HG03571 (cell line): ENCODE data around the gene STK10.
A peak's percentile ranks its signal among the peaks of the same experiment; 100 is the strongest.
"Not testable (repeated sequence)": the region's sequence is repeated elsewhere in the genome, so short reads cannot be mapped to it uniquely, and the experiment has no call there.

Experiments used
- ATAC-seq: cut with Tn5 transposase; IDR thresholded peaks from one replicate; pipeline ENCODE4 v1.9.1; 2021; ENCODE audit not compliant: unreplicated experiment

STK10 gene

GRCh38 chr5:172188033-172188892 is at the start of gene STK10:
TSS of gene STK10 (minus strand) at chr5:172188224. CDS start at chr5:172188042, 182 bp downstream.
- ATAC-seq, result peak; percentile 65

GRCh38 chr5:172235827-172236736 is 48.1 kb upstream of the STK10 start:
- ATAC-seq, result no peak

DNA sequence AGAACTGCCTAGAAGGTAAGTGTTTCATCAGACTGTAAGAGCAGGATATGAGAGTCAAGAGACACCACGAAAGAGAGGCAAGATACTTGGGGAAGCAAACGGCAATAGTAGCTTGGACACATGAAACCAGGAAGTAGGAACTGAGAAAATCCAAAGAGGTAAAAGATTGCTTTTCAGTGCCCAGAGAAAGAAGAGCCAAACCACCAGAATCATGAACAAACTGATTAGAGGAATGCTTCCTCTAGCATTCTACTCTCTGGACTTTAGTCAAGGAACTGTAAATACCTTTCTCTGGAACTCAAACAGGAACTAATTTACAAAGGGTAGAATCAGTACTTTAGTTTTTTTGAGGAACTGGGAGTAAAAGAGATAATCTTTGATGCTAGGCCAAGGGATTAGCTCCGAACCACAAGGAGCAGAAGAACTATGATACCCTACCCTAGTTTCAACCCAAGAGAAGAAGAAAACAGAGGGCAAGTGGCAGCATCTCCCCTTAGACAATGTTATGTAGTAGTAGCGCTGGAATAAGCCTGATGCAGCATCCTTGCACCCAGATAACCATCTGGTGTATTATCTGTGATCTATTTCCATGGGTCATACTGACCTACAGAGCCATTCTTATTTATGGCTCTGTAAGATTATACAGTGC is 47.2 kb upstream of the STK10 start:
- peak; percentile 59 for ATAC-seq

DNA sequence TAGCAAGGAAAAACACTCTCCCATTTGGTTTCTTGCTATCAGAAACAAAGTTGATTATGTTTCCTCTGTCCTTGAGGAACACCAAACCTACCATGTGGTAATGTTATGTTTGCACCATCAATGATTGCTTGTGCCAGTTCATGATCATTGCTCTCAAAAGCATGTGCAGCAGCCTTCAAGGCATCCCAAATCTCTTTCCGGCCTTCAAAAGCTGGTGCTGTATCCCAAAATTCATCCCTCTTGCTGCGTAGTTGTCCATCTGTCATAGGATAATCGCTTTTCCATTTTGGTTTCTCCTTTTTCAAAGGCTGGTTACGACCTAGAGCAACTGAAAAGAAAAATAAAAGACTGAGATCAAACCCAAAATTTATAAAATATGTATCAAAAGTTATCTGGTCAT is 46.0 kb upstream of the STK10 start:
- no peak for ATAC-seq

- no peak for ATAC-seq
Measured at GRCh38 chr5:172229904-172230303, 41.9 kb upstream of the STK10 start.

DNA sequence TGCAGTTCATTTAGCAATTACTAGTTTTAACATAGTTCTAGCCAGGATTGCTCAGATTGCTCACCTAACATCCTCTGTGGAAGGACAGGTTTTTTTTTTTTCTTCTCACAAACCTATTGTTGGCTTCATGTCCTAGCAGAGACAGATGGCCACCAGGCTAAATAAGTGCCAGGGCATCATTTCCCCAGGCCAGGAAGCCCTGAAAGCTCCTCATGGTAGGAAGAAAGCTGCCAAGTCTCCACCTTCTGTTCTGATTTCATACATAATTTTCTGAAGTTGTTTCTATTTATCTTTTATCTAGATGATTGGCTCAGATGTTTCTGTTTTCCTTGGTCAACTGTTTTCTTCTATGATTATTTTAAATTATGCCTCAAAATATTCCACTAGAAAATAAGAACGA is 37.0 kb upstream of the STK10 start:
- no peak for ATAC-seq

DNA sequence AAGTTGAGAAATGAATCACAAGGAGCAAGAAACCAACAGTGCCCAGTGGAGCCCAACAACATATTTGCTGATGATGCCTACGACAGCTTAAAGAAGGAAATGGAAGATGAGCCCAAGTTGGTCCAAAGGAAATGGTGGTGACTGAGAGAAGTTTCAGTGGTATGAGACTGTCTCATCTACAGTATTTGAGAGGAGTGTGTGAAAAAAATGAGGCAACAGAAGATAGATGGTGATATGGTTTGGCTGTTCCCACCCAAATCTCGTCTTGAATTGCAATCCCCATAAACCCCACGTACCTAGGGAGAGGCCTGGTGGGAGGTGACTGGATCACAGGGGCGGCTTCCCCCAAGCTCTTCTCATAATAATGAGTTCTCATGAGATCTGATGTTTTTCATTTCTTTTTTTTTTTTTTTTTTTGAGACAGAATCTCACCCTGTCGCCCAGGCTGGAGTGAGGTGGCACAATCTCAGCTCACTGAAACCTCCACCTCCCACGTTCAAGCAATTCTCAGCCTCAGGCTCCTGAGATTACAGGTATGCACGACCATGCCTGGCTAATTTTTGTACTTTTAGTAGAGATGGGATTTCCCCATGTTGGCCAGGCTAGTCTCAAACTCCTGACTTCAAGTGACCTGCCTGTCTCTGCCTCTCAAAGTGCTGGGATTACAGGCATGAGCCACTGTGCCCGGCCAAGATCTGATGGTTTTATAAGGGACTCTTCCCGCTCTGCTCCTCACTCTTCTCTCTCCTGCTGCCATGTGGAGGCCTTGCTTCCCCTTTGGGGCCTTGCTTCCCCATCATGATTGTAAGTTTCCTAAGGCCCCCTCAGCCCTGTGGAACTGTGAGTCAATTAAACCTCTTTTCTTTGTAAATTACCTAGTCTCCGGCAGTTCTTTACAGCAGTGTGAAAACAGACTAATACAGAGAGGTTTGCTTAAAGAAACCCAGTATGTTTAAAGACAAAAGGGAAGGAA is 36.2 kb upstream of the STK10 start:
- ATAC-seq, result peak; percentile 88

DNA sequence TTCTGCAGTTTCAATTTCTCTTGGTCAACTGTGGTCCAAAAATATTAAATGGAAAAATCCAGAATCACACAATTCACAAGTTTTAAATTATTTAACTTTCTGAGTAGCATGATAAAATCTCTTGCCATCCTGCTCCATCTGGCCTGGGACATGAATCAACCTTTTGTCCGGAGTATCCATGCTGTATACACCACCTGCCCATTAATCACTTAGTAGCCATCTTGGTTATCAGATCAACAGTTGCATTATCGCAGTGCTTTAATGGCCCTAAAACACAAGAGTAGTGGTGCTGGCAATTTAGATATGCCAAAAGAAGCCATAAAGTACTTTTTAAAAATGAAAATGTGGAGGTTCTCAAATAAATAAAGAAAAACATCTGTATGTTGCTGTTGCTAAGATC is 31.3 kb upstream of the STK10 start:
- no peak for ATAC-seq

DNA sequence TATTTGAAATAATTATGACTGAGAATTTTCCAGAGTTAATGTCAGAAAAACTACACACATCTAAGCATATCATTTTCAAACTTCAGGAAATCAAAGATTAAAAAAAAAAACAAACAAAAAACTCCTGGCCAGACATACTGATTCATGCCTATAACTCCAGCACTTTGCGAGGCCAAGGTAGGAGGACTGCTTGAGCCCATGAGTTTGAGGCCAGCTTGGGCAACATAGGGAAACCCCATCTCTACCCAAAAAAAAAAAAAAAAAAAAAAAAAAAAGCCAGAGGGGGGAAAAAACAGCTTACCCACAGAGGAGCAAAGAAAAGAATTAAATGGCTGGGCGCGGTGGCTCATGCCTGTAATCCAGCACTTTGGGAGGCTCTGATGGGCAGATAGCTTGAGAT is 28.3 kb upstream of the STK10 start:
- ATAC-seq, result no peak

DNA sequence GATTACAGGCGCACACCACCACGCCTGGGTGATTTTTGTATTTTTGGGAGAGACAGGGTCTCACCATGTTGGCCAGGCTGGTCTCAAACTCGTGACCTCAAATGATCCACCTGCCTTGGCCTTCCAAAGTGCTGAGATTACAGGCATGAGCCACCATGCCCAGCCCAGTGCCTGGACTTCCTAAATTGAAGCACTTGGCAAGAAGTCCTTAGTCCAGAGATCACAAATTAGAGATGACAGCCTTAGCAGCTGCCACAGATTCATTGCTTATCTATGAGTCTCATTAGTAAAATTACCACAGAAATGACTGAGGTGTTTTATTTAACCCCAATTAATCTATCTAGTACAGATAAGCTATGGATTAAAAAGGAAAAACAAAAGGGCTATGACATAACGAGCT is 25.1 kb upstream of the STK10 start:
- ATAC-seq, result no peak

GRCh38 chr5:172211676-172212075 is 23.7 kb upstream of the STK10 start:
- ATAC-seq, result no peak

- ATAC-seq, result no peak
Measured at GRCh38 chr5:172209714-172210113, 21.7 kb upstream of the STK10 start.

DNA sequence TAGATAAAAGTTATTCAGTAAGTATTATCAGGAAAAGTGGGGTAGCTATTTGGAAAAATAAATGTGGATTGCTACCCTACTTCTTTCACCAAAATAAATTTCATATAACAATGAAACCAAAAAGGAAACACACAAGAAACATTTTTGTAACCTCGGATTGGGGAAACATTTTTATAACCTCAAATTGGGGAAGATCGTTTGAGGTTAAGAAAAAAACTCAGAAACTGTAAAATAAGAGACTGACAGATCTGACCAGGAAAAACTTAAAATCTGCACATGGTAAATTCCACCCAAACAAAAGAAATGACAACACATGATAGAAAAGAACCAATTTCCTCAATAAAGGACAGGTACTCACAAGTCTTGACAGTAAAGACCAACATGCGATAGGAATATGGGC is 19.5 kb upstream of the STK10 start:
- ATAC-seq, result no peak

DNA sequence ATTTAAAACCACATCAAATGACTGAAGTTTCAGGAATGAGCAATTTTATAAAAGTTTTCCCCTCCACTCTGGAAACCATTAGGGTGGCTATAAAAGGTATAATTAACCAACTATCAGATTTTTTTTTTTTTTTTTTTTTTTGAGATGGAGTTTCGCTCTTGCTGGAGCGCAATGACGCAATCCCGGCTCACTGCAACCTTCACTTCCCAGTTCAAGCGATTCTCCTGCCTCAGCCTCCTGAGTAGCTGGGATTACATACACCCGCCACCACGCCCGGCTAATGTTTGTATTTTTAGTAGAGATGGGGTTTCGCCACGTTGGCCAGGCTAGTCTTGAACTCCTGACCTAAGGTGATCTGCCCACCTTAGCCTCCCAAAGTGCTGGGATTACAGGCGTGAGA is 18.0 kb upstream of the STK10 start:
- not testable (repeated sequence) for ATAC-seq

DNA sequence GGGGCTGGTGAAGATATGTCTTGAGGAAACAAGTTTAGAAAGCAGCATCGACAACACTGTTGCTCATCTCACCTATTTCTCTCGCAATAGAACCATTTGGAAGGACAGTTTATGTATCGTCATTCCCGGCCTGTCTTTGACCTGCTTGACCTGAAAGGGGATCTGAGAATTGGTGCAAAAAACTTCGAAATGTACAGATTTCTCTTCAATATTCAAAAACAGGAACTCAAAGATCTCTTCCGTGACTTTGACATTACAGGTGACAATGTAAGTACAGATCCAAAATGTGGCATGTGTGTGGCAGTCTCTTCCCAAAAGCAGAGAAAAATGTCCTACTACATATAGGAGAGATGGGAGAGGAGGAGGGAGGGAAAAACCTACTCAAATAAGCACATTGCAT is 12.5 kb upstream of the STK10 start:
- no peak for ATAC-seq

DNA sequence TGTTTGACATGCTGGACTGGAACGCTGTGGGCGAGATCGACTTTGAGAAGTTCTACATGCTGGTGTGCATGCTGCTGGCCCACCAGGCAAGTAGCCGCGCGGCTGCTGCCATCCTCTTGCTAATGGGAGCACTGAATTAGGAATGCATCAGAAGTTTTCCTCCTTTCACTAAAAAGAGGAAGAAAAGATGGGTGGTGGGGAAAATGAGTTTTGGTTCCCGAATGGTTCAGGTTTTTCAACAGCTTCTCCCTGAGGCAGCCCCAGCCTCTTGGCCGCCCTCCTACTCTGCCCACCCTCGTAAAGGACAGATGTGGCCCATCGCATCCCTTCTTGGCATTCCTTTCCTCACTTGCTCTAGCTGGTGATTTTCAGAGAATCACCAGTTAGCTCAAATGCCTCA is 11.4 kb upstream of the STK10 start:
- ATAC-seq, result no peak

GRCh38 chr5:172197775-172198174 is 9.8 kb upstream of the STK10 start:
- ATAC-seq, result not testable (repeated sequence)

DNA sequence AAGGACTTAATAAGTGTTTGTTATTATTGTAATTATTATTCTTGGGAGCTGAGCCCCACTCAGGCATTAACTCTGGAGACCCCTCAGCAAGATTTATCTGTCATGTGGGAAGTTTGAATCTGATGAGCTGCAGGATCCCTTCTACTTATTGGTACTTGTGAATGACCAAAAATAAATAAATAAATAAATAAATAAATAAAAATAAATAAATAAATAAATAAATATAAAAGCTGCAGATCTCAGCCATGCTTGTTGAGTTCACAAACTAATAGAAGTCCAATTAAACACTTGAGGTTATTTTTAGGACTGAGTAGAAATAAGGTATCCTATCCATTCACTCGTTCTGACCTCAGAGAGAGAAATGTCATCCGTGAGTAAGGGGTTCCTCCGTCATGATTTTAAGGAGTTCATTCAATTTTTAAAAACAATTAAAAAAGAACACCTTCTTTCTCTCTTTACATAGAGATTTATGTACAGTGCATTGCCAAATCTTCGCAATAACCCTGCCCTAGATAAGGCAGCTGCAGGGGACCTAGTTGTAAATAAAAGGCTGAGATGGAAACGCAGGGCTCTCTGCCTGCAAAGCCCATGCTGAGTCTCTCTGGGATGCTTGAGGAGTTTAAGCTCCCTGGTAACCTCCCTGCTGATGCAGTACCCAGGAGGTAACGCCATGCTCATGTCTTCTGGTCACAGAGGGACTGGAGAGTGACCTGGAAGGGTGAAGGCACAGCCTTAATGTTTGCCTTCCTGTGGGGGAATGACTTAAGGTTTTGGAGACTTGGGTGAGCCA is 7.2 kb upstream of the STK10 start:
- ATAC-seq, result no peak

DNA sequence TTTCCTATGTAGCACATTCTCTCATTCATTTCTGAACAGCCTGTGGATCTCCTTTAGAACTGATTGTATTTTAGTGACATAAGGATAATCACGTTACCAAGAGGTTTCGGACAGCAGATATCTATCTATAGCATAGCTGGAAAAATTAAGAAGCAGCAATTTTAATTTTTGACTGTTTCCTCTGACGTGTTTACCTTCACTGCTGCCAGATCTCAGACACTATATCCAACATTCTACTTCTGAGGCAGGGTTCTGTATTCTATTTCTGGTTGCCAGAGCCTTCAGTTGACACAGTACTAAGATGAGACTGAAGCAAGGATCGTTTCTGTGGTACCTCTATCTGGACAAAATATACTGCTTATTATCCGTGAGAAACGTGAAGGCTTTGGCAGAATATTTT is 5.8 kb upstream of the STK10 start, which contains the start of gene EFCAB9:
Gene EFCAB9, plus strand, starts transcription at position 301 of the 400 bp plus-strand sequence. Its CDS starts 1 bp downstream, at position 302.
- no peak for ATAC-seq
